Activated CD4-positive, CD25-positive, alpha-beta regulatory T cell treated with anti-CD3 and anti-CD28 coated beads, Interleukin-2, amount 50 U/mL, for 24 hours (primary cell): ENCODE measurements around the gene SLC7A6.
"Not testable (repeated sequence)": the region's sequence is repeated elsewhere in the genome, so short reads cannot be mapped to it uniquely, and the experiment has no call there.

Experiments used
- ATAC-seq, 2 donors: fragments of 150-1000 bp; cut with Tn5 transposase; one replicate each; pipeline ENCODE4 v1.10.0; 2021; ENCODE audit warnings: mild to moderate bottlenecking in 1 of 2, moderate library complexity in 1 of 2

The SLC7A6 gene

GRCh38 chr16:68284847-68285246 is 20.5 kb downstream of the SLC7A6 start:
- ATAC-seq = peak in 1 of 2 donors; percentile 9

DNA sequence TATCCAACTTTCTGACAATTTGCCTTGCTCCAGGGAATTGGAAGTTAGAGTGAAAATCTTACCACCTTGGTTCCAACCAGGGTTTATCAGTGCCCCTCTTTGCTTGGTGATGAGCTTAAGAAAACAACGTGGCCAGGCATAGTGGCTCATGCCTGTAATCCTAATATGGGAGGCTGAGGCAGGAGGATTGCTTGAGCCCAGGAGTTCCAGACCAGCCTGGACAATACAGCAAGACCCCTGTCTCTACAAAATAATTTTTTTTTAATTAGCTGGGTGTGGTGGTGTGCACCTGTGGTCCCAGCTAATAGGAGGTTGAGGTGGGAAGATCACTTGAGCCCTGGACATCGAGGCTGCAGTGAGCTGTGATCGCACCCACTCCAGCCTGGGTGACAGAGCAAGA is 21.4 kb downstream of the SLC7A6 start:
- ATAC-seq = no peak

GRCh38 chr16:68286153-68287074 is 22.1 kb downstream of the SLC7A6 start:
- peak; percentile 8 to 31 for ATAC-seq

DNA sequence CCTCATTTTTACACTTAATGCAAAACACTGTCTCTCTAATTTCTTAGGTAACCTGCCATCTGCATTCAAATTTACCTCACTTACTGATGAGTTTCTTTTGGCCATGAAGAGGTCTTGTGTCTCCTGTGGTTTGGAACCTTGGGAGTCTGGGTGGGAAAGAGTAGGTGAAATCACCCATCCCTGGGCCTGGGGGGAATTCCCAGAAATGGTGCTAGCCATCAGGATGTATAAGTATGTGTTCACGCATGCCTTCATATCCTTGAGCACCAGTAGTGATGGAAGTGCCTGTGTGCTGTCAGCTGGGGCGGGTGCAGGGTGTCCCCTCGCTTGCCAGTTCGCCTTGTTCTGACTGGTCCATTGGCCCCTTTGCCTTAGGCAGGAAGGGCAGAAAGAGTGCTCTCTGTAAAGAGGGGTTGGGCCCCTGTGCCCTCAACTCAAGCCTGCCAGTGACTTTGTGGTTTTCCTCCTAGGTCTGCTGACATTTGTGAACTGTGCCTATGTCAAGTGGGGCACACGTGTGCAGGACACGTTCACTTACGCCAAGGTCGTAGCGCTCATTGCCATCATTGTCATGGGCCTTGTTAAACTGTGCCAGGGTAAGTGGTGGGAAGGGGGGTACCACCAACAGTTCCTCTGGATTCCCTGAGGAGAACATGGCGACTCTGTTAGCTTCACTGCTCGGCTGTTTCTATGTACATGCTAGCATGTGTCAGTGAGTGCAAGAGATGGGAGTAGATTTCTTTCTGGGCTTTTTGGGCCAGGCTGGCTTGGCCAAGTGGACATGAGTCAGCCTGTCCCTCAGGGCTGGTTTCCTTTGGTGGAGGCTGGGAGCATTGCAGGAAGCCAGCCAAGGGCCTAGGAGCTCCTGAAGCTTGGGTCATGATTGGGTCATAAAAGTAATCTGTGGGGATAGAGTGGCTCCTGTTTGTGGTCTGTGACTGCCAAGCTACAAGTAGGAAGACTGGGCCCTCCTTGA is 23.2 kb downstream of the SLC7A6 start:
- ATAC-seq = peak in 1 of 2 donors; percentile 15

DNA sequence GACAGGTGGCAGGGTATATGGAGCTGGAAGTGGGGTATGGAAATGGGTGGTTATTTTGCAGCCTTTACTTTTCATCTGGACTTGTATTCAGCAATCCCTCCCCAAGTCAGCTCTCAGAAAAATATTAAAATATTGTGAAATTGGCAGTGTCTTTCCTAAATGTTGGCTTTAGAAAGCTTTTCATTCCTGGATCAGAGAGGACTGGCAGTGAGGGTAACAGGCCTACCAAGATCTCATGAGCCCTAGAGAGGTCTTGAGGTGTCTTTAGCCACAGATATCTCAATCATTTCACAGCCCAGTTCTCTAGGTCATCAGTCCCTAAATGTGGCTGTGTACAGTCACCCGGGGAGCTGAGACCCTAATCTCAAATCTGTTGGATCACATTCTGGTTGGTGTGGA is 23.9 kb downstream of the SLC7A6 start:
- ATAC-seq = no peak

DNA sequence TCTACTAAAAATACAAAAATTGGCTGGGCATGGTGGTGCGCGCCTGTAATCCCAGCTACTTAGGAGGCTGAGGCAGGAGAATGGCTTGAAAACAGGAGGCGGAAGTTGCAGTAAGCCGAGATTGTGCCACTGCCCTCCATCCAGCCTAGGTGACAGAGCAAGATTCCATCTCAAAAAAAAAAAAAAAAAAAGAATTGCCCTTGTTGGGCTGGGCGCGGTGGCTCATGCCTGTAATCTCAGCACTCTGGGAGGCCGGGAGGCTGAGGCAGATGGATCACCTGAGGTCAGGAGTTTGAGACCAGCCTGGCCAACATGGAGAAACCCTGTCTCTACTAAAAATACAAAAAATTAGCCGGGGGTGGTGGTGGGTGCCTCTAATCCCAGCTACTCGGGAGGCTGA is 24.5 kb downstream of the SLC7A6 start:
- ATAC-seq = not testable (repeated sequence)

- no peak for ATAC-seq
Measured at GRCh38 chr16:68289202-68289601, 24.9 kb downstream of the SLC7A6 start.

- ATAC-seq = peak; percentile 84 to 86
Measured at GRCh38 chr16:68289621-68290329, 25.4 kb downstream of the SLC7A6 start.

DNA sequence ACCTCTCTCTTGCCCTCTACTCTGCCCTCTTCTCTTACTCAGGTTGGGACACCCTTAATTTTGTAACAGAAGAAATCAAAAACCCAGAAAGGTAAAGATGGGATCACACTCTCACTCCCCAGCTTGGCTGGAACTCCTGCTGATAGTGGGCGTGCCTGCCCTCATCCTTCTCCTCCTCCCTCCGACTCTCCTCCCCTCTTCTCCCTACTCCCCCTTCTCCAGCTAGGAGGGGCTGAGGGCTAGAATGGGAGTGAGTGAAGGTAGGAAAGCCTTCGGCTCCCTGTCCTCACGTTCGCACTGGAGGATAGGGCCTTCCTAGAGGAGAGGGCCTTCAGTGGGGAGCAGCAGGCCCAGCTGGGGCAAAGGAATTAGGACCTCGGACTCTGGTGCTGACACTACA is 26.1 kb downstream of the SLC7A6 start:
- no peak for ATAC-seq

DNA sequence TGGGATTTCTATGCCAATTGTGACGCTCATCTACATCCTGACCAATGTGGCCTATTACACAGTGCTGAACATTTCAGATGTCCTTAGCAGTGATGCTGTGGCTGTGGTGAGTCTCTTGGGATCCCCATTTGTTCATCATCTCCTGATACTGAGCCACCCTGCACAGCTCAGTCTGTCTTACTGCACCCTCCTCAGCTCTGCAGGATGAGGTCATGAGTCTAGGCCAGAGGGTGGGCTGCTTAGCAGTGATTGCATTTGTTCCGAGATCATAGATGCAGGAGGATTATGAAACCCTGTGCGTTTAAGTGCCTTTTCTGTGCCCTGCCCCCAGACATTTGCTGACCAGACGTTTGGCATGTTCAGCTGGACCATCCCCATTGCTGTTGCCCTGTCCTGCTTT is 26.9 kb downstream of the SLC7A6 start:
- no peak for ATAC-seq

DNA sequence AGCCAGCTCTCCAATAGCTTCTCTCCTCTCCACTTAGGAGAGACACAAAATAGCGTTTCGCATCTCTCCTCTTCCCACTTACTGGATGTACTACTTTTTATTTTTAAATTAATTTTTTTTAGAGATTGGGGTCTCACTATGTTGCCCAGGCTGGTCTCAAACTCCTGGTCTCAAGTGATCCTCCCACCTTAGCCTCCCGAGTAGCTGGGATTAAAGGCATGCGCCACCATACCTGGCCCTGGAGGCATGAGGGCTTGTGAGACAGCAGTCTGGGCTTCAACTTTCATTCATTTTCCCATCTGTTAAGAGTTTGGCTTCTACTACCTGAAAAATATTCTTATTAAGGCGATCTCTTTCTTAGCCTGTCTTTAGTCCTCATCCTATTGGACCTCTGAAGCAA is 28.1 kb downstream of the SLC7A6 start:
- no peak for ATAC-seq

DNA sequence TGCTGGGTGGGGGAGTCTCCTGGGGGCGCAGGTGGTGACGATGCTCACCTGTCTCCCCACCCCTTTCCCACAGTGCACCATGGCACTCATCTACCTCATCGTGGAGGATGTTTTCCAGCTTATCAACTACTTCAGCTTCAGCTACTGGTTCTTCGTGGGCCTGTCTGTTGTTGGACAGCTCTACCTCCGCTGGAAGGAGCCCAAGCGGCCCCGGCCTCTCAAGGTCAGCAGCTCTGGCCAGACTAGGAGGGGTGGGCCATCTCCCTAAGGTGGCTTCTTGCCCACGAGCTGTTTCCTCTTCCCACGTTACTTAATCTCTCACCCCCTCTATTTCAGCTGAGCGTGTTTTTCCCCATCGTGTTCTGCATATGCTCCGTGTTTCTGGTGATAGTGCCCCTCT is 32.0 kb downstream of the SLC7A6 start:
- no peak for ATAC-seq

DNA sequence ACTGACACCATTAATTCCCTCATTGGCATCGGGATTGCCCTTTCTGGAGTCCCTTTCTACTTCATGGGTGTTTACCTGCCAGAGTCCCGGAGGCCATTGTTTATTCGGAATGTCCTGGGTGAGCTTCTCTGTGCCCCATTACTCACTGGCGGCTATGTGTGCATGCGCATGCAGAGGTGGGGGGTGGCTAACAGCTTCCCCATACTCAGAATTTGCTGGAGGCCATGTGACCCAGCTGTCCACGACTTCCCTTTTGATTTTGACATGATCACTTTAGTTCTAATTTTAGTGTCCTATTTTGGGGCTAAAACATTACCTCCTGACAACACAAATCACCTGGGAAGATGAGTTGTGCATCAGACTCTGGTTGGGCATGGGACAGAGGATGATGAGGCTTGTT is 32.4 kb downstream of the SLC7A6 start:
- ATAC-seq = no peak

DNA sequence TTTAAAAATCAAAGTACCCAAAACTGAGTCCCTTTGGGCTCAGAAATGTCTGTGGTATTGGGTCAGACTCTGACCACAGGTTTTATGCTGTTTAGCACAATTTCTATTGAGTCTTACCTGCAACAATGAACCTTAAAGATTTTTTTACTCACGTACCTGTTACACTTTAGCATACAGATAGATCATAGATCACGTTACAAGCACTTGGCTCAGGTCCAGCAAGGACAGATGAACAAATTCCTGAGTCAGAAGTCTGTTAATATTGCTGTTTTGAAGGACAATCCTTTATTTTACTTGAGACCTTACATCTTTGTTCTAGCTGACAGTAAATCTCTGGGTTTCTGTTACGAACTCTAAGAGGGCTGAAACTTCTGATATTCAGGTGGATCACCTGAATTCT is 33.6 kb downstream of the SLC7A6 start:
- ATAC-seq = no peak

GRCh38 chr16:68298312-68298711 is 34.0 kb downstream of the SLC7A6 start:
- ATAC-seq = no peak

DNA sequence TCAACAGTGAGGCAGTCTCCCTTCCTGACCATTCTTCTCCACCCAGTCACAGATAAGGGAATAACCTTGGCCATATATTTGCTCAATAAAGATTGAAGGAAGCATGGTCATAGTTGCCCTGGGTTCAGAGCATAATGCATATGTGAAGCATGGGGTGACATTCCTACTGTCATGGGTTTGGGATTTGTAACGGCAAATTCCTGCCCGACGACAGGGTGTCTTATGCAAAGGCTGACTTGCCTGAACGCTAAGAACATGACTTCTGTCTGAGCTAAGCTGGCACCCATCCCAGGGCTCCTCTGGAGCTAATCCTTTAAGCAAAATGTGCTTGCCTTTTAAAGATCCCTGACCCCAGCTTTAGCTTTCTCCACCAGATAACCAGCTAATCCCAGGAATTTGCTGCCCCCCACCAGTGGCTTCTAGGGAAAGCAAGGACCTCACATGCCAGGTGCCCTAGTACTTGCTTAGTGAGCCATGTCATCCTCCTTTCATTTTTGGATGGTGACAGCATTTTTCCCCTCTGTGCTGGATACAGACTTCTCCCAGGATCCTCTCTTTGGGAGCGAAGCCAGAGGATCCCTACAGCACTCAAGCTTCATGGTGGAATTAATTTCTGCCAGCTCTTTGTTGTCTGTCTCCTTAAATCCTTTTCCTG is 34.7 kb downstream of the SLC7A6 start:
- ATAC-seq = no peak

DNA sequence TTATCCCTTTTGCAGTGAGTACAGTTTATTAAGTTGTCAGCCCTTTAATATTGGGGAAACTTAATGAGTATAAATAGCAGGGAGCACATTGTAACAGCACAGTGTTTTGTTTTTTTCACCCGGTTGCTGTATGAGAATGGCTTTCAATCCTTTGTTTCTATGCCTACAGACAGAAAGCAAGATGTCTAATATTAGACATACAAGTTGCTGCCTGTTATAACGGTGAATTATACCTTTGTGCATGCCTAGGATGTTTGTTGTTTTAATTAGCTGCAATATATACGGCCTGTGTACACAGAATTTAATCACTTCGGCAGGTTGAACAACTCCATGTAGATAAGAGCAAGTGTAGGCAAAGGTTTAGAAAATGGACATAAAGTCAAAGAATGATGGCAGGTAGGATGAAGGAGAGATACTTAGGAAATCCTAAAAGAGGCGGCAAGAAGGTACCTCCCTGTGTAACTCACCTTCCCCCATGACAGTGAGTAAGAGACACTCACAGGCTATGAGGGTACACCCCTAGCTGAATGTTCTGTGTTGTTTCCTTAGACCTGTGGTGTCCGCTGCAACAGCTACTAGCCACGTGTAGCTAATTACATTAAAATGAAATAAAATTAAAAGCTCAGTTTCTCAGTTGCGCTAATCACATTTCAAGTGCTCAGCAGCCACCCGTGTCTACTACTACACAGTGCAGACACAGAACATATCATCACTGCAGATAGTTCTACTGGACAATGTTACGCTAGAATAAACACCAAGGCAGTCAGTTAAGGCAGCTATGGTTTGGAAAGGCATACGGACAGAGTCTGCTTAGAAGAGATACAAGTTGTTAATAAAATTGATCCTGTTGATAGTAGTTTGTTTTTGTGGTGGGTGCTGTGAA is 35.5 kb downstream of the SLC7A6 start:
- no peak for ATAC-seq

DNA sequence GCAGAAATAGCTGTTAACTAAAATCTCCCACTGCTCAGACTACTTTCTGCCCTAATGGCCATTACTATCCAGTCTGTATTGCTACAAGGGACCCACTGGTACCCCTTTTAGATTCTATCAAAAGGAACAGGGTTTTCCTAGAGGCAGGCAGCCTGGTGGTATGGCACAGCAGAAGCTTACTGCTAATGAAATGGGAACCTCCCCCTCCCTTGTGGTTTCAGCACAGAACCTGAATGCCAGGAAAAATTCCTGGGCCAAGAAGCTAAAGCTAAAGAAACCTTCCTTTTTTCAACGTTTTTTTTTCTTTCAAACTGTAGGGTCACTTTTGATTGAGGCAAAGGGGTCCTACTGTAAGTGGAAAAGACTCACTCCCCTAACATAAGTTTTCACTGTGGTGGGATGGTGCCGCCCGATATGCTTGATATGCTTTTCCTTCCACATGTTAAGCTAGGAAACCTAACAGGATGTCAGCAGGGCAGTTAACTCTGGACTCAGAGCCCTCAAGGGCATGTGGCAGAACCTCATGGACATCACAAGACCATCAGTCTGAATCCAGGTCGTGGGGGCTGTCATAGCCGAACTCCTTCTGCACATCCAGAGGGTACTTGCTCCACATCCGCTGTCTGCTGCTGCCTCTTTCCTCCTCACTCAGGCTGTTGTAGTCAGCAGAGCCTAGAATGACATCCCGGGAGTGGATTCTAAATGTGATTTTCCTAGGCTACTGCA is 36.6 kb downstream of the SLC7A6 start:
- ATAC-seq = no peak

DNA sequence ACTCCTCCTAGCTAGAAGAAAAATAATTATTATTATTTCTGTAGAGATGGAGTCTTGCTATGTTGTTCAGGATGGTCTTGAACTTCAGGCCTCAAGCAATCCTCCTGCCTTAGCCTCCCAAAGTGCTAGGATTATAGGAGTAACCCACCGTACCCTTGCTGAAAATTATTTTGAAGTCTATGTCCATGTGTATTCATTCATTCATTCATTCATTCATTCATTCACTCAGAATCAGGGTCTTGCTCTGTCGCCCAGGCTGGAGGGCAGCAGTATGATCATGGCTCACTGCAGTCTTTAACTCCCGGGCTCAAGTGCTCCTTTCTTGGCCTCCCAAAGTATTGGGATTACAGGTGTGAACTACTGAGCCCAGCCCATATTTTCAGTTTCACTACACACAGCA is 42.3 kb downstream of the SLC7A6 start:
- no peak for ATAC-seq

DNA sequence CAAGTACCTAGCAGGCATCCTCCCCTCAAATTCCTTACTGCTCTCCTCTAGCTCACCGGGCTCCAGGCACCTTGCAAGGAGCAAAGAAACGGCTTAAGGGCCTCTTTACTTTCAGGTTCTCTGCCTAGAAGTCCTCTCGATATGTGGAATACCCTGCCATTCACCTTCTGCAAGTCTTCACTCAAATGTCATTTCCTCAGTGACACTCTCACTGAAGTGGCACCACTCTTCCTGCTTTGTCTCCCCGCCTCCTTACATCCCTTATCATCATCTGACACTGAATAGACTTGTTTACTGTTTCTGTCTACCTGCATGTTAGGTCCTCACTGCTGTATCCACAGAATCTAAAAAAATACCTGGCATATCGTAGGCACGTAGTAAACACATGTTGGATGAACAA is 45.5 kb downstream of the SLC7A6 start:
- ATAC-seq = no peak

GRCh38 chr16:68310437-68310773 is 46.1 kb downstream of the SLC7A6 start:
- ATAC-seq = no peak
